MM.1S (cell line): ENCODE measurements around the gene FAM131C.

Source experiments
- DNase-seq: peaks from one replicate; pipeline ENCODE4 v3.0.0-alpha.2; 2015
- H2AFZ ChIP-seq: fragments of 300-600 bp; sonication (generic); 2 replicates; pipeline ENCODE4 v1.6.0; 2016; ENCODE audit warnings: antibody characterized with exemption, low read length
- H3F3A ChIP-seq: fragments of 300-600 bp; sonication (generic); 2 replicates; pipeline ENCODE4 v1.6.1; 2016; ENCODE audit warnings: mild to moderate bottlenecking, antibody characterized with exemption, low read length, moderate library complexity, mixed read lengths; ENCODE audit not compliant: insufficient read depth
- H3K27ac ChIP-seq: fragments of 300-600 bp; sonication (generic); 2 replicates; pipeline ENCODE4 v1.5.1; 2016; ENCODE audit warnings: mild to moderate bottlenecking, low read length
- H3K27me3 ChIP-seq: fragments of 300-600 bp; sonication (generic); replicated peaks from 2 replicates; pipeline ENCODE4 v1.6.0; 2016; ENCODE audit warnings: low read length; ENCODE audit not compliant: insufficient read depth
- H3K36me3 ChIP-seq: fragments of 300-600 bp; sonication (generic); replicated peaks from 2 replicates; pipeline ENCODE4 v1.6.1; 2016; ENCODE audit warnings: mild to moderate bottlenecking, low read length, mixed read lengths; ENCODE audit not compliant: insufficient read depth
- H3K4me1 ChIP-seq: fragments of 300-600 bp; sonication (generic); 2 replicates; pipeline ENCODE4 v1.6.1; 2016; ENCODE audit warnings: low read length, mixed read lengths
- H3K4me2 ChIP-seq: fragments of 300-600 bp; sonication (generic); 2 replicates; pipeline ENCODE4 v1.6.0; 2016; ENCODE audit warnings: low read depth, low read length
- H3K4me3 ChIP-seq: fragments of 300-600 bp; sonication (generic); 2 replicates; pipeline ENCODE4 v1.5.1; 2016; ENCODE audit warnings: low read length, mixed read lengths
- H3K79me2 ChIP-seq: fragments of 300-600 bp; sonication (generic); 2 replicates; pipeline ENCODE4 v1.6.1; 2016; ENCODE audit warnings: mixed run types, low read length, mixed read lengths
- H3K9ac ChIP-seq: fragments of 300-600 bp; sonication (generic); 2 replicates; pipeline ENCODE4 v1.6.1; 2016; ENCODE audit warnings: low read length, mixed read lengths
- H3K9me2 ChIP-seq: fragments of 300-600 bp; sonication (generic); replicated peaks from 2 replicates; pipeline ENCODE4 v1.6.1; 2016; ENCODE audit warnings: mild to moderate bottlenecking, low read length, mixed read lengths; ENCODE audit not compliant: insufficient read depth
- H3K9me3 ChIP-seq: fragments of 300-600 bp; sonication (generic); replicated peaks from 2 replicates; pipeline ENCODE4 v1.6.1; 2016; ENCODE audit warnings: mild to moderate bottlenecking, low read length, mixed read lengths; ENCODE audit not compliant: insufficient read depth
- H4K20me1 ChIP-seq: fragments of 300-600 bp; sonication (generic); 2 replicates; pipeline ENCODE4 v1.6.1; 2016; ENCODE audit warnings: mild to moderate bottlenecking, low read length, moderate library complexity, mixed read lengths; ENCODE audit not compliant: insufficient read depth
- CTCF ChIP-seq: fragments of 300-600 bp; sonication (generic); IDR thresholded peaks from 2 replicates; pipeline ENCODE4 v1.5.1; 2016; ENCODE audit warnings: antibody characterized with exemption, low read length, mixed read lengths
- EZH2 ChIP-seq: fragments of 300-600 bp; sonication (generic); optimal IDR thresholded peaks from 2 replicates; pipeline ENCODE3; 2017; ENCODE audit warnings: low read depth, mild to moderate bottlenecking, antibody characterized with exemption, low read length, mixed read lengths
- EZH2phosphoT487 ChIP-seq: fragments of 300-600 bp; sonication (generic); IDR thresholded peaks from 2 replicates; pipeline ENCODE4 v1.6.1; 2018; ENCODE audit warnings: antibody characterized with exemption, low read length

The FAM131C gene

GRCh38 chr1:16112596-16113555 lies 39.4 kb upstream of the FAM131C start:
- no peaks in the 10 kb centered on the region for H3K79me2 ChIP-seq
- DNase-seq: no peak
- H3K9me2 ChIP-seq: no peaks in the 10 kb centered on the region
- TF ChIP-seq EZH2phosphoT487 (no peak), EZH2 (no peak), CTCF (no peak)
- peaks cover 86% of the 10 kb centered on the region for H3K27me3 ChIP-seq
- no peaks in the 10 kb centered on the region for H4K20me1 ChIP-seq
- no peaks in the 10 kb centered on the region for H3K36me3 ChIP-seq
- H2AFZ ChIP-seq: no peak overlapping the region
- no peaks in the 10 kb centered on the region for H3K4me1 ChIP-seq
- no peak overlapping the region for H3K9ac ChIP-seq
- H3K4me3 ChIP-seq: no peak overlapping the region
- no peaks in the 10 kb centered on the region for H3K9me3 ChIP-seq
- no peak overlapping the region for H3K27ac ChIP-seq
- no peaks in the 10 kb centered on the region for H3F3A ChIP-seq
- no peak overlapping the region for H3K4me2 ChIP-seq

GRCh38 chr1:16111771-16112595 lies 38.5 kb upstream of the FAM131C start:
- Histone ChIP-seq H3K4me2 (no peak overlapping the region), H3K9me2 (no peaks in the 10 kb centered on the region), H4K20me1 (no peaks in the 10 kb centered on the region), H3K27ac (no peak overlapping the region), H3F3A (no peaks in the 10 kb centered on the region), H2AFZ (no peak overlapping the region), H3K36me3 (no peaks in the 10 kb centered on the region), H3K27me3 (peaks cover 86% of the 10 kb centered on the region), H3K4me3 (no peak overlapping the region), H3K9me3 (no peaks in the 10 kb centered on the region), H3K4me1 (no peaks in the 10 kb centered on the region), H3K9ac (no peak overlapping the region), H3K79me2 (no peaks in the 10 kb centered on the region)
- no peak for TF ChIP-seq EZH2
- TF ChIP-seq CTCF: no peak
- TF ChIP-seq EZH2phosphoT487: no peak
- no peak for DNase-seq

- no peak overlapping the region for H2AFZ ChIP-seq
- no peak for TF ChIP-seq EZH2phosphoT487
- no peak for DNase-seq
- H3K27ac ChIP-seq: no peak overlapping the region
- H3K4me1 ChIP-seq: no peaks in the 10 kb centered on the region
- H3K9me3 ChIP-seq: no peaks in the 10 kb centered on the region
- H3K4me3 ChIP-seq: no peak overlapping the region
- H3K9me2 ChIP-seq: no peaks in the 10 kb centered on the region
- no peak overlapping the region for H3K4me2 ChIP-seq
- H3F3A ChIP-seq: no peaks in the 10 kb centered on the region
- no peaks in the 10 kb centered on the region for H3K79me2 ChIP-seq
- peaks cover 85% of the 10 kb centered on the region for H3K27me3 ChIP-seq
- no peaks in the 10 kb centered on the region for H3K36me3 ChIP-seq
- H4K20me1 ChIP-seq: no peaks in the 10 kb centered on the region
- no peak overlapping the region for H3K9ac ChIP-seq
Measured at GRCh38 chr1:16110884-16111283, 37.4 kb upstream of the FAM131C start.
